ENCODE data around the gene GAD1. TPM values are rescaled to one million over a fixed set of nuclear protein-coding genes. Genes with fewer than 3 reads are reported as not detected.

Gene GAD1
- total and polyA plus RNA-seq, 2 of the 8 experiments (the other 6 are each of a cell fraction or from before 2014, with no cell fraction given) = 0.65 to 1.0 TPM

- no peak for TF ChIP-seq CHD7 (IDR thresholded peaks at IDR 0.05; ENCODE audit: insufficient replicate concordance, low read length)
- no peak for TF ChIP-seq RXRA (IDR thresholded peaks at IDR 0.05; ENCODE audit: insufficient read depth, low read depth, low read length)
- TF ChIP-seq SRF (IDR thresholded peaks at IDR 0.05; ENCODE audit: low read depth, low read length) = no peak
- TF ChIP-seq BRCA1 (IDR thresholded peaks at IDR 0.05; ENCODE audit: low read depth, low read length) = no peak
Observed at GRCh38 chr2:170887496-170887895, 70.8 kb downstream of the GAD1 start (continued).
